HFFc6 (cell line): Measurements from ENCODE around the gene SGMS1. TPM values are rescaled to one million over a fixed set of nuclear protein-coding genes. Genes with fewer than 3 reads are reported as not detected.

Experiments used
- DNase-seq: peaks from one replicate; pipeline ENCODE4 v3.0.0-alpha.2; 2018
- H3K27ac Mint-ChIP-seq: 2 replicates; pipeline ENCODE4 v1.8.0; 2020; ENCODE audit warnings: mild to moderate bottlenecking, mixed read lengths
- H3K27me3 Mint-ChIP-seq: 2 replicates; pipeline ENCODE4 v1.8.0; 2021; ENCODE audit warnings: mild to moderate bottlenecking, moderate library complexity, mixed read lengths; ENCODE audit not compliant: insufficient read depth
- H3K36me3 Mint-ChIP-seq: 2 replicates; pipeline ENCODE4 v1.8.0; 2021; ENCODE audit warnings: low read depth, mixed read lengths
- H3K4me1 Mint-ChIP-seq: 2 replicates; pipeline ENCODE4 v1.8.0; 2020; ENCODE audit warnings: low read depth, mixed read lengths
- H3K4me3 Mint-ChIP-seq: 2 replicates; pipeline ENCODE4 v1.8.0; 2020; ENCODE audit warnings: mild to moderate bottlenecking, moderate library complexity, mixed read lengths
- H3K9me3 Mint-ChIP-seq: 2 replicates; pipeline ENCODE4 v1.8.0; 2020; ENCODE audit warnings: mild to moderate bottlenecking, mixed read lengths
- CTCF ChIP-seq: fragments of 200-600 bp; sonication (generic); IDR thresholded peaks from 2 replicates; pipeline ENCODE4 v1.5.0; 2021; ENCODE audit warnings: antibody characterized with exemption, mild to moderate bottlenecking
- total RNA-seq, 6 experiments: library from RNA; stranded (reverse); fragmentation: NEBNext Ultra II Directional; extraction: Animal tissue kit (Norgen Biotek cat#: 25700); gene quantifications; 2 replicates in 1 of 6; 3 replicates in 5 of 6; pipeline ENCODE4 v1.2.3, GENCODE V29; 2021

The SGMS1 gene
- total RNA-seq, 6 experiments from 2014 or later = 19.6 to 27.5 (median 24.6) TPM

GRCh38 chr10:50529660-50530059 is 94.1 kb downstream of the SGMS1 start:
- H3K36me3 Mint-ChIP-seq = peaks cover 5% of the 10 kb centered on the region; the same call in 1 of the 2 replicates
- H3K4me3 Mint-ChIP-seq = no peak overlapping the region

DNA sequence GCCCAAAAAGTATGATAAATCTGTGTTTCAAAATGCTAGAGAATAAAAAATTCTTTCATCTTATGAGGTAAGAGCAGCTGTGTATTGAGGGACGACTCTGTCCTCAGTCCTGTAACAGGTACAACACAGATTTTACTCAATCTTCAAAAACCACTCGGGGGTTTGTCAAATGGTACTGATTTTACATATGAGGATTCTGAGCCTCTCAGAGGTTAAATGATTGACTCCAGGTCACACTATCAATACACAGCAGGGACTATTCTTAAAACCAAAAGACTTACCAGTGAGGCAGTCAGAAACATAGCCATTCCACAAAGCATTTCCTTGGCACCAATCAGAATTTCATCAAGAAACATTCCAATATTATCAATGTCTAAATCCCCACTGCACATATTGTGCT is 95.5 kb downstream of the SGMS1 start:
- no peak for DNase-seq
- Mint-ChIP-seq H3K4me1 (no peaks in the 10 kb centered on the region), H3K36me3 (peaks cover 5% of the 10 kb centered on the region; the same call in 1 of the 2 replicates), H3K9me3 (no peaks in the 10 kb centered on the region), H3K4me3 (no peak overlapping the region), H3K27me3 (no peaks in the 10 kb centered on the region), H3K27ac (no peak overlapping the region)
- no peak for TF ChIP-seq CTCF

More at GRCh38 chr10:50529660-50530059, 94.1 kb downstream of the SGMS1 start:
- TF ChIP-seq CTCF = no peak
- no peak for DNase-seq
- H3K27me3 Mint-ChIP-seq = no peaks in the 10 kb centered on the region
- H3K4me1 Mint-ChIP-seq = no peaks in the 10 kb centered on the region
- no peak overlapping the region for H3K27ac Mint-ChIP-seq
- H3K9me3 Mint-ChIP-seq = no peaks in the 10 kb centered on the region

- no peaks in the 10 kb centered on the region for H3K9me3 Mint-ChIP-seq
- no peak for TF ChIP-seq CTCF
- H3K4me3 Mint-ChIP-seq = no peak overlapping the region
- H3K36me3 Mint-ChIP-seq = peaks cover 5% of the 10 kb centered on the region; the same call in 1 of the 2 replicates
- no peaks in the 10 kb centered on the region for H3K27me3 Mint-ChIP-seq
- no peaks in the 10 kb centered on the region for H3K4me1 Mint-ChIP-seq
- no peak overlapping the region for H3K27ac Mint-ChIP-seq
- DNase-seq = no peak
These were observed 96.2 kb downstream of the SGMS1 start for GRCh38 chr10:50527442-50528043.

DNA sequence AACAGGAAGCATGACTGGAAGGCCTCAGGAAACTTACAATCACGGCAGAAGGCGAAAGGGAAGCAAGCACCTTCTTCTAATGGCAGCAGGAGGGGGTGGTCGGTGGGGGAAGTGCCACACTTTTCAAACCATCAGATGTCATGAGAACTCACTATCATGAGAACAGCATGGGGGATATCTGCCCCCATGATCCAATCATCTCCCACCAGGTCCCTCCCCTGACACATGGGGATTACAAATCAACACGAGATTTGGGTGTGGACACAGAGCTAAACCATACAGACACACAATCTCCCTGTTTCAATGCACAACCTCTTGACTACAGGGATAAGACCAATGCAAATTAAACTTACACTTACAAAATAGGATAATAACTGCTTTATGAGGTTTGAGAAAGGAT is 97.6 kb downstream of the SGMS1 start:
- Mint-ChIP-seq H3K27ac (no peak overlapping the region), H3K4me1 (no peaks in the 10 kb centered on the region), H3K27me3 (no peaks in the 10 kb centered on the region), H3K36me3 (peaks cover 5% of the 10 kb centered on the region; the same call in 1 of the 2 replicates), H3K9me3 (no peaks in the 10 kb centered on the region), H3K4me3 (no peak overlapping the region)
- DNase-seq = no peak
- no peak for TF ChIP-seq CTCF

GRCh38 chr10:50523357-50523756 is 100.4 kb downstream of the SGMS1 start:
- no peak overlapping the region for H3K4me3 Mint-ChIP-seq

More at GRCh38 chr10:50523357-50523756, 100.4 kb downstream of the SGMS1 start:
- TF ChIP-seq CTCF = no peak
- Mint-ChIP-seq H3K9me3 (no peaks in the 10 kb centered on the region), H3K27me3 (no peaks in the 10 kb centered on the region; the same call in 1 of the 2 replicates), H3K4me1 (no peaks in the 10 kb centered on the region), H3K36me3 (peaks cover 5% of the 10 kb centered on the region; the same call in 1 of the 2 replicates), H3K27ac (no peak overlapping the region)
- no peak for DNase-seq
